ENCODE results near the gene EFCAB12. TPM values are rescaled to one million over a fixed set of nuclear protein-coding genes. Genes with fewer than 3 reads are reported as not detected.

Gene EFCAB12
- total RNA-seq, 1 donor from 2014 or later: 0.14 TPM

DNA sequence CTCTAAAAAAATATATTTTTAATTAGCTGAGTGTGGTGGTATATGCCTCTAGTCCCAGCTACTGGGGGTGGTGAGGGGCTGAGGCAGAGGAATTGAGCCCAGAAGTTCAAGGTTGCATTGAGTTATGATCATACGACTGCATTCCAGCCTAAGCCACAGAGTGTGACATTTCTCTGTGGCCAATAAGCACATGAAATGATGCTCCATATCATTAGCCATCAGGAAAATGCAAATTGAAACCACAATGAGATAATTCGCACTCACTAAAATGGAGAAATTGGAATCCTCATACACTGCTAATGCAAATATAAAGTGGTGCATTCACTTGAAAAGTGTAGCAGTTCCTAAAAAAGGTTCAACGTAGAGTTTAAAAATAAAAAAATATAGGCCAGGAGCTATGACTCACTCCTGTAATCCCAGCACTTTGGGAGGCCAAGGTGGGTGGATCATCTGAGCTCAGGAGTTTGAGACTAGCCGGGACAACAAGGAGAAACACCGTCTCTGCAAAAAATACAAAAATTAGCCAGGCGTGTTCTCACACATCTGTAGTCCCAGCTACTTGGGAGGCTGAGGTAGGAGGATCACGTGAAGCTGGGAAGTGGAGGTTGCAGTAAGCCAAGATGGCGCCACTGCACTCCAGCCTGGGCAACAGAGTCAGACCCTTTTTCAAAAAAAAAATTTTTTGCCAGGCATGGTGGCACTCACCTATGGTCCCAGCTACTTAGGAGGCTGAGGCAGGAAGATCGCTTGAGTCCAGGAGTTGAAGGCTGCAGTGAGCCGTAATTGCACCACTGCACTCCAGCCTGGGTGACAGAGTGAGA, 46.8 kb upstream of the EFCAB12 start:
- Mint-ChIP-seq H3K4me3 (ENCODE audit: unreplicated experiment) (no peak overlapping the region), H3K36me3 (ENCODE audit: low read depth, unreplicated experiment) (peaks cover 19% of the 10 kb centered on the region), H3K27ac (ENCODE audit: unreplicated experiment) (no peak overlapping the region), H3K4me1 (ENCODE audit: low read depth, unreplicated experiment) (peaks cover 4% of the 10 kb centered on the region), H3K27me3 (ENCODE audit: low read depth, unreplicated experiment) (no peaks in the 10 kb centered on the region), H3K9me3 (ENCODE audit: unreplicated experiment) (no peaks in the 10 kb centered on the region)
- H3K4me1 ChIP-seq (ENCODE audit: insufficient read depth, low read length): peaks cover 7% of the 10 kb centered on the region
- no peaks in the 10 kb centered on the region for H3K27me3 ChIP-seq (ENCODE audit: insufficient read depth, low read length)
- H3K79me2 ChIP-seq (ENCODE audit: insufficient read depth, low read length): no peaks in the 10 kb centered on the region
- H3K27ac ChIP-seq (ENCODE audit: low read depth, low read length): no peak overlapping the region
- no peak overlapping the region for H2AFZ ChIP-seq (ENCODE audit: low read depth, low read length)
- H3K9me3 ChIP-seq (ENCODE audit: insufficient read depth, low read depth, low read length): no peaks in the 10 kb centered on the region
- H3K4me2 ChIP-seq (ENCODE audit: low read length): no peak overlapping the region
- H3K36me3 ChIP-seq (ENCODE audit: insufficient read depth, low read length): peaks cover 14% of the 10 kb centered on the region
- peak; percentile 30 for DNase-seq (ENCODE audit: low read depth)
- no peaks in the 10 kb centered on the region for H4K20me1 ChIP-seq (ENCODE audit: insufficient read depth, low read length)
- no peak overlapping the region for H3K4me3 ChIP-seq (ENCODE audit: insufficient read depth, low read depth, low read length)
- FAIRE-seq: no peak
- TF ChIP-seq EZH2 (IDR thresholded peaks at IDR 0.05; ENCODE audit: insufficient read depth, low read length): no peak
- TF ChIP-seq, protein P1, sequence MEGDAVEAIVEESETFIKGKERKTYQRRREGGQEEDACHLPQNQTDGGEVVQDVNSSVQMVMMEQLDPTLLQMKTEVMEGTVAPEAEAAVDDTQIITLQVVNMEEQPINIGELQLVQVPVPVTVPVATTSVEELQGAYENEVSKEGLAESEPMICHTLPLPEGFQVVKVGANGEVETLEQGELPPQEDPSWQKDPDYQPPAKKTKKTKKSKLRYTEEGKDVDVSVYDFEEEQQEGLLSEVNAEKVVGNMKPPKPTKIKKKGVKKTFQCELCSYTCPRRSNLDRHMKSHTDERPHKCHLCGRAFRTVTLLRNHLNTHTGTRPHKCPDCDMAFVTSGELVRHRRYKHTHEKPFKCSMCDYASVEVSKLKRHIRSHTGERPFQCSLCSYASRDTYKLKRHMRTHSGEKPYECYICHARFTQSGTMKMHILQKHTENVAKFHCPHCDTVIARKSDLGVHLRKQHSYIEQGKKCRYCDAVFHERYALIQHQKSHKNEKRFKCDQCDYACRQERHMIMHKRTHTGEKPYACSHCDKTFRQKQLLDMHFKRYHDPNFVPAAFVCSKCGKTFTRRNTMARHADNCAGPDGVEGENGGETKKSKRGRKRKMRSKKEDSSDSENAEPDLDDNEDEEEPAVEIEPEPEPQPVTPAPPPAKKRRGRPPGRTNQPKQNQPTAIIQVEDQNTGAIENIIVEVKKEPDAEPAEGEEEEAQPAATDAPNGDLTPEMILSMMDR (IDR thresholded peaks at IDR 0.05; ENCODE audit: insufficient read depth, low read depth, low read length): no peak
- H3K9ac ChIP-seq (ENCODE audit: low read length): no peak overlapping the region

DNA sequence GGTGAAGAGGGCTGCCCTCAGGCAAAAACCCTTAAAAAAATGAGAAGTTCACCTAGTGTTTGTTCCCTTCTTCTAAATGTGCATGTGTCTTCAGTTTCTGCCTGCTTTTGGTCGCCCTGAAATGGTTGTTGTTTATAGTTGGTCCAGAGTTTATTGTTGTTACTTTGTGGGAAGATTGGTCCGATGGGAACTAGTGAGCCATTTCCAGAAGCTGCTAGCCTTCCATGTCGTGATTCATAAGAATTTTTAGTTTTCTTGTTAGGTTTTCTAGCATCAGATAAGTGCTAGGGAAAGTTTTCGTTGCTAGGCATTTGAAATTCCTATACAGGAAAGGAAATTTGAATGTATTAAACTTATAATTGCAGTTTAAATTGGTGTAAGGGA, 45.3 kb upstream of the EFCAB12 start:
- no peak overlapping the region for H3K4me3 ChIP-seq (ENCODE audit: insufficient read depth, low read depth, low read length)
- FAIRE-seq: no peak

More for the DNA sequence above, 45.3 kb upstream of the EFCAB12 start:
- Histone ChIP-seq H3K27ac (ENCODE audit: low read depth, low read length) (no peak overlapping the region), H3K36me3 (ENCODE audit: insufficient read depth, low read length) (peaks cover 13% of the 10 kb centered on the region), H2AFZ (ENCODE audit: low read depth, low read length) (no peak overlapping the region), H4K20me1 (ENCODE audit: insufficient read depth, low read length) (no peaks in the 10 kb centered on the region), H3K27me3 (ENCODE audit: insufficient read depth, low read length) (no peaks in the 10 kb centered on the region), H3K9ac (ENCODE audit: low read length) (no peak overlapping the region), H3K9me3 (ENCODE audit: insufficient read depth, low read depth, low read length) (no peaks in the 10 kb centered on the region), H3K4me1 (ENCODE audit: insufficient read depth, low read length) (peaks cover 7% of the 10 kb centered on the region), H3K79me2 (ENCODE audit: insufficient read depth, low read length) (no peaks in the 10 kb centered on the region), H3K4me2 (ENCODE audit: low read length) (no peak overlapping the region)
- no peak for DNase-seq (ENCODE audit: low read depth)
- no peak for TF ChIP-seq EZH2 (IDR thresholded peaks at IDR 0.05; ENCODE audit: insufficient read depth, low read length)
- TF ChIP-seq, protein P1 (IDR thresholded peaks at IDR 0.05; ENCODE audit: insufficient read depth, low read depth, low read length): no peak
- Mint-ChIP-seq H3K9me3 (ENCODE audit: unreplicated experiment) (no peaks in the 10 kb centered on the region), H3K4me1 (ENCODE audit: low read depth, unreplicated experiment) (peaks cover 4% of the 10 kb centered on the region), H3K36me3 (ENCODE audit: low read depth, unreplicated experiment) (peaks cover 21% of the 10 kb centered on the region), H3K27ac (ENCODE audit: unreplicated experiment) (no peak overlapping the region), H3K27me3 (ENCODE audit: low read depth, unreplicated experiment) (no peaks in the 10 kb centered on the region), H3K4me3 (ENCODE audit: unreplicated experiment) (no peak overlapping the region)

All from astrocyte (in vitro differentiated cells and primary cell).